K562 (cell line): ENCODE results near the gene RNF103. TPM values are rescaled to one million over a fixed set of nuclear protein-coding genes. Genes with fewer than 3 reads are reported as not detected.

ENCODE experiments used
- ATAC-seq: fragments of 200-7000 bp; cut with Tn5 transposase; 3 replicates; pipeline ENCODE4 v1.9.1; 2020; ENCODE audit warnings: moderate library complexity
- BruUV-seq: library from RNA; stranded (reverse); fragments of 400-500 nt; replicated peaks from 2 replicates; lab custom pipeline; 2021; lab: Mats Ljungman, UMichigan
- CTCF ChIA-PET: fragments of 300-600 bp; formaldehyde crosslinking; extraction: SDS; loops from one replicate; lab custom pipeline; 2021; ENCODE audit warnings: low intra/inter-chr PET ratio; lab: Yijun Ruan, JAX
- POLR2A ChIA-PET: fragments of 300-600, 350-650 bp; sonication (Branson Sonifier 250); formaldehyde crosslinking; extraction: SDS; loops from one replicate; lab custom pipeline; 2021; ENCODE audit warnings: antibody characterized with exemption, inconsistent platforms; lab: Yijun Ruan, JAX
- DNase-seq, 4 experiments: peaks; one replicate each; pipeline versions ENCODE4 v3.0.0 to v3.0.0-alpha.2; 2011 to 2018; ENCODE audit warnings: low spot score in 3 of 4, mixed read lengths in 3 of 4; ENCODE audit errors: extremely low read depth in 1 of 4
- FAIRE-seq: peaks from 2 replicates; lab custom pipeline; 2011; peaks lifted over from hg19 to GRCh38; lab: Jason Lieb, UNC
- H2AFZ ChIP-seq: 2 replicates; pipeline ENCODE4 v1.6.0; 2011; ENCODE audit warnings: low read depth, low read length, control low read depth, inconsistent platforms
- H3K27ac ChIP-seq: fragments of 200-600 bp; 3 replicates; pipeline ENCODE4 v1.8.0; 2011; ENCODE audit warnings: low read depth, mild to moderate bottlenecking, control low read depth, inconsistent platforms, low read length, moderate library complexity, mixed read lengths; ENCODE audit errors: extremely low read depth
- H3K27me3 ChIP-seq, 2 experiments: fragments of 300-600 bp in 1 of 2; 2 replicates in 1 of 2; 3 replicates in 1 of 2; pipeline versions ENCODE4 v1.6.0 to v1.8.0; 2011; ENCODE audit warnings: inconsistent platforms in 2 of 2, low read length in 2 of 2, mild to moderate bottlenecking in 1 of 2, mixed read lengths in 1 of 2, moderate library complexity in 1 of 2; ENCODE audit not compliant: control insufficient read depth in 2 of 2, insufficient read depth in 2 of 2
- H3K36me3 ChIP-seq: fragments of 300-600 bp; 3 replicates; pipeline ENCODE4 v1.8.0; 2011; ENCODE audit warnings: mild to moderate bottlenecking, low read length, inconsistent platforms; ENCODE audit not compliant: control insufficient read depth, insufficient read depth
- H3K4me1 ChIP-seq, 2 experiments: fragments of 200-600 bp in 1 of 2; replicated peaks in 1 of 2; 2 replicates in 1 of 2; 3 replicates in 1 of 2; pipeline versions ENCODE4 v1.5.1 to v1.8.0; 2011; ENCODE audit warnings: inconsistent platforms in 2 of 2, low read length in 2 of 2, mild to moderate bottlenecking in 1 of 2, mixed read lengths in 1 of 2, moderate library complexity in 1 of 2; ENCODE audit not compliant: control insufficient read depth in 2 of 2, insufficient read depth in 2 of 2
- H3K4me2 ChIP-seq: 2 replicates; pipeline ENCODE4 v1.6.1; 2011; ENCODE audit warnings: low read length, control low read depth, inconsistent platforms, mixed read lengths; ENCODE audit not compliant: insufficient read depth
- H3K4me3 ChIP-seq: fragments of 200-600 bp; sonication (generic), shearing (Covaris generic); 2 replicates; pipeline ENCODE4 v1.5.1; 2016; ENCODE audit warnings: control low read depth, inconsistent platforms
- H3K79me2 ChIP-seq: fragments of 200-600 bp; 3 replicates; pipeline ENCODE4 v1.8.0; 2011; ENCODE audit warnings: low read length, inconsistent platforms; ENCODE audit not compliant: control insufficient read depth, insufficient read depth
- H3K9ac ChIP-seq, 2 experiments: 2 replicates each; pipeline versions ENCODE4 v1.6.0 to v1.6.1; 2011; ENCODE audit warnings: low read depth in 2 of 2, low read length in 2 of 2, control low read depth in 1 of 2, inconsistent platforms in 1 of 2, mild to moderate bottlenecking in 1 of 2, mixed read lengths in 1 of 2; ENCODE audit not compliant: insufficient read depth in 1 of 2
- H3K9me1 ChIP-seq: one replicate; pipeline ENCODE4 v1.6.0; 2011; ENCODE audit warnings: inconsistent platforms, mild to moderate bottlenecking, low read length, moderate library complexity; ENCODE audit not compliant: control insufficient read depth, insufficient read depth
- H3K9me3 ChIP-seq: replicated peaks from 2 replicates; pipeline ENCODE4 v1.5.1; 2011; ENCODE audit warnings: low read depth, low read length, inconsistent platforms; ENCODE audit not compliant: control insufficient read depth, insufficient read depth
- H4K20me1 ChIP-seq: replicated peaks from 2 replicates; pipeline ENCODE4 v1.6.1; 2011; ENCODE audit warnings: low read length, inconsistent platforms, mixed read lengths; ENCODE audit not compliant: control insufficient read depth, insufficient read depth
- ARID1B ChIP-seq: fragments of 450-650 bp; IDR thresholded peaks from 2 replicates; pipeline ENCODE4 v1.6.1; 2016; ENCODE audit warnings: antibody characterized with exemption, mild to moderate bottlenecking, inconsistent platforms
- BCOR ChIP-seq: fragments of 450-650 bp; IDR thresholded peaks from 2 replicates; pipeline ENCODE4 v1.6.1; 2016
- CC2D1A ChIP-seq: fragments of 450-650 bp; IDR thresholded peaks from 2 replicates; pipeline ENCODE4 v1.6.1; 2017; ENCODE audit warnings: mild to moderate bottlenecking
- COPS2 ChIP-seq: fragments of 450-650 bp; conservative IDR thresholded peaks from 2 replicates; pipeline ENCODE4 v1.6.1; 2016; ENCODE audit warnings: mild to moderate bottlenecking, moderate library complexity
- FOXA3 ChIP-seq, 2 experiments: fragments of 450-650 bp in 1 of 2; sonication (generic) in 1 of 2; formaldehyde crosslinking; IDR thresholded peaks in 1 of 2; conservative IDR thresholded peaks in 1 of 2; 2 replicates each; pipeline versions ENCODE4 v1.4.0 to v1.8.0; 2020 to 2022; ENCODE audit warnings: mild to moderate bottlenecking in 2 of 2, missing genetic modification reagents in 1 of 2
- FOXJ3 ChIP-seq: sonication (generic); formaldehyde crosslinking; IDR thresholded peaks from 2 replicates; pipeline ENCODE4 v1.4.0; 2020; ENCODE audit warnings: mild to moderate bottlenecking, missing genetic modification reagents
- HMG20A ChIP-seq: fragments of 450-650 bp; formaldehyde crosslinking; conservative IDR thresholded peaks from 2 replicates; pipeline ENCODE4 v1.4.0; 2020; ENCODE audit warnings: mild to moderate bottlenecking, mixed read lengths
- KAT8 ChIP-seq: fragments of 450-650 bp; IDR thresholded peaks from 2 replicates; pipeline ENCODE4 v1.6.1; 2016; ENCODE audit warnings: low read depth, mild to moderate bottlenecking
- L3MBTL2 ChIP-seq: fragments of 450-650 bp; IDR thresholded peaks from 2 replicates; pipeline ENCODE4 v1.6.1; 2016; ENCODE audit warnings: mild to moderate bottlenecking, moderate library complexity
- MEF2A ChIP-seq: IDR thresholded peaks from 2 replicates; pipeline ENCODE4 v1.6.1; 2011; ENCODE audit warnings: low read depth, mild to moderate bottlenecking, low read length, moderate library complexity; ENCODE audit not compliant: control insufficient read depth
- PHF8 ChIP-seq: fragments of 200-600 bp; sonication (generic); IDR thresholded peaks from 2 replicates; pipeline ENCODE4 v1.6.1; 2012; ENCODE audit warnings: mixed run types, mild to moderate bottlenecking, inconsistent platforms, low read length, moderate library complexity, borderline replicate concordance
- SLC30A9 ChIP-seq: fragments of 250-450 bp; sonication (Bioruptor Pico); IDR thresholded peaks from 2 replicates; pipeline ENCODE4 v1.8.0; 2022; ENCODE audit warnings: mild to moderate bottlenecking, moderate library complexity
- TEAD4 ChIP-seq, 2 experiments: sonication (generic) in 1 of 2; formaldehyde crosslinking in 1 of 2; IDR thresholded peaks; 2 replicates each; pipeline versions ENCODE4 v1.6.1 to v1.8.0; 2012 to 2022; ENCODE audit warnings: borderline replicate concordance in 1 of 2, inconsistent platforms in 1 of 2, low read length in 1 of 2, mild to moderate bottlenecking in 1 of 2, missing genetic modification reagents in 1 of 2
- ZNF280A ChIP-seq: fragments of 450-650 bp; IDR thresholded peaks from 2 replicates; pipeline ENCODE4 v1.6.1; 2018; ENCODE audit warnings: mild to moderate bottlenecking, low read depth; ENCODE audit not compliant: partially characterized antibody
- ZNF696 ChIP-seq: fragments of 250-450 bp; sonication (Bioruptor Pico); conservative IDR thresholded peaks from 2 replicates; pipeline ENCODE4 v1.4.0; 2020; ENCODE audit warnings: mild to moderate bottlenecking, moderate library complexity
- WGBS: fragments of 100-300 bp; shearing (Covaris generic); methylation state at CpG from one replicate; pipeline ENCODE4 v1.1.6; 2016; ENCODE audit warnings: low coverage, mixed read lengths; ENCODE audit not compliant: insufficient coverage; ENCODE audit errors: missing lambda C conversion rate; 5-methylcytosine and 5-hydroxymethylcytosine counted together
- in situ Hi-C: fragments of 300-500 bp; cut with MboI; formaldehyde crosslinking; loops from 4 replicates; pipeline ENCODE4 v1.15.0; 2018; ENCODE audit warnings: inconsistent platforms, mixed read lengths
- intact Hi-C: fragments of 100-400 bp; cut with micrococcal nuclease; formaldehyde crosslinking; loops from 2 replicates; pipeline ENCODE4 v1.14.2; 2022
- polyA plus RNA-seq, 8 experiments: library from polyadenylated mRNA; depleted of rRNA in 4 of 8; stranded (reverse) in 5 of 8; unstranded in 3 of 8; fragments of >200 nt; fragmentation: Nextera tagmentation in 2 of 8; fragmentation: Illumina TruSeq in 1 of 8; extraction: Ambion mirVana in 2 of 8; extraction: Trizol in 1 of 8; gene quantifications; 2 replicates each; pipeline versions ENCODE4 v1.2.1 to v1.2.3, GENCODE V29; 2011 to 2014; ENCODE audit warnings: inconsistent platforms in 1 of 8, missing spikeins in 1 of 8
- total RNA-seq, 7 experiments: library from RNA; depleted of rRNA in 6 of 7; stranded (reverse); fragments of >200 nt in 6 of 7; fragmentation: Illumina TruSeq in 2 of 7; extraction: Trizol in 2 of 7; gene quantifications; 2 replicates each; pipeline versions ENCODE4 v1.2.1 to v1.2.3, GENCODE V29; 2011 to 2021; ENCODE audit warnings: low replicate concordance in 1 of 7
- TF ChIP-seq, protein P1 (sequence below): fragments of 250-450 bp; sonication (Bioruptor Pico); IDR thresholded peaks from 2 replicates; pipeline ENCODE4 v1.4.0; 2020

Gene RNF103
- total and polyA plus RNA-seq, 9 of the 15 experiments (the other 6 are each of a cell fraction or from before 2014, with no cell fraction given) = 1.2 to 6.8 (median 4.6) TPM

DNA sequence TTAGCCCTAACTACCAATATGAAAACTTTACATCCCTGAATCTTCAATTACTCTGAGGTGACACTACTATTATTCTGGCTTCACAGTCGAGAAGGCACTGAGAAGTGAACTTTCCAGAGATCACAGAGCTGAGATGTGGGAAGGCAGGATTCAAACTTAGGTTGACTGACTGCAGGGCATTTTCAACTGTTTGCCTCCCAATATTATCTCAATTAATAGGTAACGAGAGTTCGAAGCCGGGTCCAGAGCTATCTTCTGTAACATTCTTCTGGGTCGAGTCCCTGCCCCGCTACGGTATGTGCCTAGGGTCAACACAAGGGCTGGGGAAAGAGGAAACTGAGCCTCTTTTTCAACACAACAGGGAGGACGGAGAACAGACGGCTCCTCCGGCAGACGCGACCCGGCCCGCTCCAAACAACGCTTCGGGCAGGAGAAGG, 61.2 kb downstream of the RNF103 start:
- peak overlapping the region; percentile 92 for H3K4me2 ChIP-seq
- H3K4me3 ChIP-seq = peak overlapping the region; percentile 74
- WGBS = 2% methylated on average over 16 of the region's 16 CpGs
- FAIRE-seq (no peak), ATAC-seq (no peak; the same call in 2 of the 3 replicates), DNase-seq (no peak)
- ChIA-PET POLR2A (interaction anchor here (0.7 to 1.0 kb wide), 3 partner anchors 9 to 14 kb away, joined by 3 to 4 read pairs (median 3); no protein-coding TSS in a partner anchor), CTCF (no interaction called here)
- H4K20me1 ChIP-seq = no peaks in the 10 kb centered on the region
- peaks cover 0 to 17% of the 10 kb centered on the region in 2 experiments; a peak in 3 of 5 replicates for H3K4me1 ChIP-seq
- no peaks in the 10 kb centered on the region for H3K27me3 ChIP-seq
- peaks cover 10% of the 10 kb centered on the region for H3K9me3 ChIP-seq
- no TSS peak for BruUV-seq
- no peaks in the 10 kb centered on the region for H3K9me1 ChIP-seq
- peak overlapping the region; percentile 100 for H2AFZ ChIP-seq
- H3K79me2 ChIP-seq = peaks cover 47% of the 10 kb centered on the region
- in situ Hi-C loops = no loop called here
- peak overlapping the region; percentile 100 for H3K27ac ChIP-seq
- H3K36me3 ChIP-seq = peaks cover 5% of the 10 kb centered on the region; the same call in 2 of the 3 replicates
- intact Hi-C loops = no loop called here
- peak overlapping the region; percentile 99 to 100 for H3K9ac ChIP-seq
- no peak for TF ChIP-seq ZNF696 (CRISPR knock-in tag)
- TF ChIP-seq MEF2A = no peak
- TF ChIP-seq PHF8 = peak; percentile 52; the same call in 1 of the 2 replicates
- no peak for TF ChIP-seq FOXJ3 (CRISPR knock-in tag)
- no peak for TF ChIP-seq L3MBTL2
- 0 out of 4 replicates have a peak, but pooled peaks of 1 of the 2 experiments have one; percentile 15 for TF ChIP-seq FOXA3 (CRISPR knock-in tag; conservative IDR thresholded peaks at IDR 0.05 in 1 of 2, IDR thresholded peaks at IDR 0.05 in 1 of 2)
- TF ChIP-seq, protein P1, sequence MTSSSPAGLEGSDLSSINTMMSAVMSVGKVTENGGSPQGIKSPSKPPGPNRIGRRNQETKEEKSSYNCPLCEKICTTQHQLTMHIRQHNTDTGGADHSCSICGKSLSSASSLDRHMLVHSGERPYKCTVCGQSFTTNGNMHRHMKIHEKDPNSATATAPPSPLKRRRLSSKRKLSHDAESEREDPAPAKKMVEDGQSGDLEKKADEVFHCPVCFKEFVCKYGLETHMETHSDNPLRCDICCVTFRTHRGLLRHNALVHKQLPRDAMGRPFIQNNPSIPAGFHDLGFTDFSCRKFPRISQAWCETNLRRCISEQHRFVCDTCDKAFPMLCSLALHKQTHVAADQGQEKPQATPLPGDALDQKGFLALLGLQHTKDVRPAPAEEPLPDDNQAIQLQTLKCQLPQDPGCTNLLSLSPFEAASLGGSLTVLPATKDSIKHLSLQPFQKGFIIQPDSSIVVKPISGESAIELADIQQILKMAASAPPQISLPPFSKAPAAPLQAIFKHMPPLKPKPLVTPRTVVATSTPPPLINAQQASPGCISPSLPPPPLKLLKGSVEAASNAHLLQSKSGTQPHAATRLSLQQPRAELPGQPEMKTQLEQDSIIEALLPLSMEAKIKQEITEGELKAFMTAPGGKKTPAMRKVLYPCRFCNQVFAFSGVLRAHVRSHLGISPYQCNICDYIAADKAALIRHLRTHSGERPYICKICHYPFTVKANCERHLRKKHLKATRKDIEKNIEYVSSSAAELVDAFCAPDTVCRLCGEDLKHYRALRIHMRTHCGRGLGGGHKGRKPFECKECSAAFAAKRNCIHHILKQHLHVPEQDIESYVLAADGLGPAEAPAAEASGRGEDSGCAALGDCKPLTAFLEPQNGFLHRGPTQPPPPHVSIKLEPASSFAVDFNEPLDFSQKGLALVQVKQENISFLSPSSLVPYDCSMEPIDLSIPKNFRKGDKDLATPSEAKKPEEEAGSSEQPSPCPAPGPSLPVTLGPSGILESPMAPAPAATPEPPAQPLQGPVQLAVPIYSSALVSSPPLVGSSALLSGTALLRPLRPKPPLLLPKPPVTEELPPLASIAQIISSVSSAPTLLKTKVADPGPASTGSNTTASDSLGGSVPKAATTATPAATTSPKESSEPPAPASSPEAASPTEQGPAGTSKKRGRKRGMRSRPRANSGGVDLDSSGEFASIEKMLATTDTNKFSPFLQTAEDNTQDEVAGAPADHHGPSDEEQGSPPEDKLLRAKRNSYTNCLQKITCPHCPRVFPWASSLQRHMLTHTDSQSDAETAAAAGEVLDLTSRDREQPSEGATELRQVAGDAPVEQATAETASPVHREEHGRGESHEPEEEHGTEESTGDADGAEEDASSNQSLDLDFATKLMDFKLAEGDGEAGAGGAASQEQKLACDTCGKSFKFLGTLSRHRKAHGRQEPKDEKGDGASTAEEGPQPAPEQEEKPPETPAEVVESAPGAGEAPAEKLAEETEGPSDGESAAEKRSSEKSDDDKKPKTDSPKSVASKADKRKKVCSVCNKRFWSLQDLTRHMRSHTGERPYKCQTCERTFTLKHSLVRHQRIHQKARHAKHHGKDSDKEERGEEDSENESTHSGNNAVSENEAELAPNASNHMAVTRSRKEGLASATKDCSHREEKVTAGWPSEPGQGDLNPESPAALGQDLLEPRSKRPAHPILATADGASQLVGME (CRISPR knock-in tag) = no peak
- TF ChIP-seq BCOR = no peak
- TF ChIP-seq SLC30A9 (CRISPR knock-in tag) = no peak
- TF ChIP-seq ZNF280A = no peak
- no peak for TF ChIP-seq TEAD4 (IDR thresholded peaks at IDR 0.05; ENCODE audit: low read length)
- TF ChIP-seq TEAD4 (CRISPR knock-in tag; IDR thresholded peaks at IDR 0.05; ENCODE audit: borderline replicate concordance) = no peak
- peak; percentile 28 for TF ChIP-seq CC2D1A
- no peak for TF ChIP-seq HMG20A
- no peak for TF ChIP-seq ARID1B
- no peak for TF ChIP-seq KAT8
- no peak for TF ChIP-seq COPS2
